ENCODE data around the gene TBX10. TPM values are rescaled to one million over a fixed set of nuclear protein-coding genes. Genes with fewer than 3 reads are reported as not detected.

TBX10 gene
- total RNA-seq, 1 donor from 2014 or later, result not detected

- Mint-ChIP-seq H3K4me1 (peaks cover 8% of the 10 kb centered on the region), H3K4me3 (peak overlapping the region; percentile 80)
These were observed 8.2 kb downstream of the TBX10 start for GRCh38 chr11:67631411-67631810.

DNA sequence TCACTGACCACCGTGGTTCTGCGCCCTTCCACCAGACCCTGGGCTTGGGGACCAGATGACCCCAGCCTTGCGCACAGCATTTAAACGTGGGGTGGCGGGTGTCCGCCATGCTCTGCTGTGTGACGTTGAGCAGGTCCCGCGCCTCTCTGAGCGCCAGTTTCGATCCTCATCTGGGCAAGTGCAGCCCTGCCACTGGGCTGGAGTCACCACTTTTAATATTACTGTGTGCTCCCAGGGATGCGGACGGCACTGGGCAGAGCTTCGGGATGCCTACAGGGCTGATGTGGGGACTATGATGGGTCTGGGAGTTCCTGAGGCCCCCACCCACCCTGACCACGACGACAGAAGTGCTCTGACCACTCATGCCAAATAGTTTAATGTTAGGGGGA, 8.6 kb downstream of the TBX10 start:
- H3K27ac Mint-ChIP-seq, result peak overlapping the region; percentile 85
- peaks cover 12% of the 10 kb centered on the region for H3K36me3 Mint-ChIP-seq
- no peaks in the 10 kb centered on the region for H3K9me3 Mint-ChIP-seq
- H3K4me1 Mint-ChIP-seq, result peaks cover 8% of the 10 kb centered on the region
- TF ChIP-seq CTCF (IDR thresholded peaks at IDR 0.05; ENCODE audit: unreplicated experiment), result peak; percentile 30
- no peaks in the 10 kb centered on the region for H3K27me3 Mint-ChIP-seq (ENCODE audit: low read depth)
- DNase-seq (ENCODE audit: low spot score in 2 of 2, unreplicated experiment in 2 of 2), result no peak
- H3K4me3 Mint-ChIP-seq, result peak overlapping the region; percentile 80

More at GRCh38 chr11:67631411-67631810, 8.2 kb downstream of the TBX10 start:
- Mint-ChIP-seq H3K27me3 (ENCODE audit: low read depth) (no peaks in the 10 kb centered on the region), H3K9me3 (no peaks in the 10 kb centered on the region), H3K27ac (no peak overlapping the region), H3K36me3 (peaks cover 9% of the 10 kb centered on the region)
- TF ChIP-seq CTCF (IDR thresholded peaks at IDR 0.05; ENCODE audit: unreplicated experiment), result no peak
- DNase-seq (ENCODE audit: low spot score in 2 of 2, unreplicated experiment in 2 of 2), result no peak

GRCh38 chr11:67630228-67630942, 9.2 kb downstream of the TBX10 start:
- H3K9me3 Mint-ChIP-seq, result no peaks in the 10 kb centered on the region
- DNase-seq (ENCODE audit: low spot score in 2 of 2, unreplicated experiment in 2 of 2), result peak; percentile 97 to 99
- peak overlapping the region; percentile 85 for H3K27ac Mint-ChIP-seq
- no peaks in the 10 kb centered on the region for H3K27me3 Mint-ChIP-seq (ENCODE audit: low read depth)
- peak overlapping the region; percentile 80 for H3K4me3 Mint-ChIP-seq
- TF ChIP-seq CTCF (IDR thresholded peaks at IDR 0.05; ENCODE audit: unreplicated experiment), result peak; percentile 81
- H3K36me3 Mint-ChIP-seq, result peaks cover 12% of the 10 kb centered on the region
- H3K4me1 Mint-ChIP-seq, result peaks cover 8% of the 10 kb centered on the region

DNA sequence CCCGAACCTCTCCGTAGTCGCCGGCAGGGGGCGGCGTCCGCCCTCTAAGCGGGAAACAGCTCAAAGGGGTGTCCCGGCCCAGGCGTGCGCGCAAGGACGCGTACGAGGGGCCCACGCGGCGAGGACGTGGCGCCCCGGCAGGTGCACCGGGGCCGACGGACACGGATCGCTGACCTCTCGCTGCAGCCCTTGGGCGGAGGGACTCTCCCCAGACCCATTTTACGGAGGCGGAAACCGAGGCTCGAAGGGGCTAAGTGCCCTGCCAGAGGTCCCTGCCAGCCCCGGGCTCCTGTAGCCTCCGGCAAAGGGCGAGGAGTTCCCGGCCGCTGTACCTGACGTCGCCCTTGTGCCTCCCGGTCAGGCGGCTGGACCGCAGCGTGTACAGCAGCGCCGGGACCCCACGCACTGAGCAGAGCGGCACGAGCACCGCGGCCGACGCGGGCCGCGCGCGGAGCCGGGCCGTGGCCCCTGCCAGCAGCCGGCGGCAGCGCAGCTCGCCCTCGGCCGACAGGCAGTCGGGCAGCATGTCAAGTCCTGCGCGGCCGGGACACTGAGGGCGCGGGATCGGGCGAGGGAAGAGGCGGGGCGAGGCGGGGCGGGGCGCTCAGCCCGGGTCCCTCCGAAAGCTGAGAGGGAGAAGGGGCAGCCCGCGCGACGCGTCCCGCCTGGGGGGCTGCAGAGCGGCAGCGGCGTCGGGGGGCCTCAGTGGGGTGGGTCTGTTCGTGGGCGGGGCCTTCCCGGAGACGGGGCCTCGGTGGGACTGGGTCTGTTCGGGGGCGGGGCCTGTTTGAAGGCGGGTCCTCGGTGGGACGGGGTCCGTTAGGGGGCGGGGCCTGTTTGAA, 10.0 kb downstream of the TBX10 start, which contains the start of gene NUDT8:
Gene NUDT8 (minus strand): TSS at position 552 of the 842 bp plus-strand sequence. CDS start 26 bp downstream, at position 526.
- Mint-ChIP-seq H3K27me3 (ENCODE audit: low read depth) (no peaks in the 10 kb centered on the region), H3K9me3 (no peaks in the 10 kb centered on the region), H3K4me3 (peak within 1 kb of the TSS; percentile 80), H3K36me3 (peaks cover 14% of the 10 kb centered on the region), H3K27ac (peak within 1 kb of the TSS; percentile 85), H3K4me1 (peaks cover 8% of the 10 kb centered on the region)
- TF ChIP-seq CTCF (IDR thresholded peaks at IDR 0.05; ENCODE audit: unreplicated experiment), result peak; percentile 97
- DNase-seq (ENCODE audit: low spot score in 2 of 2, unreplicated experiment in 2 of 2), result peak; percentile 68 to 98

GRCh38 chr11:67628710-67629385, 10.7 kb downstream of the TBX10 start:
- Mint-ChIP-seq H3K9me3 (no peaks in the 10 kb centered on the region), H3K27me3 (ENCODE audit: low read depth) (no peaks in the 10 kb centered on the region), H3K36me3 (peaks cover 14% of the 10 kb centered on the region), H3K27ac (no peak overlapping the region), H3K4me3 (peak overlapping the region; percentile 43), H3K4me1 (peaks cover 8% of the 10 kb centered on the region)
- TF ChIP-seq CTCF (IDR thresholded peaks at IDR 0.05; ENCODE audit: unreplicated experiment), result no peak
- DNase-seq (ENCODE audit: low spot score in 2 of 2, unreplicated experiment in 2 of 2), result peak in 1 of 2 experiments; percentile 20

Measured in mesothelial cell of epicardium (in vitro differentiated cells).